GM21390 (cell line): ENCODE results near the gene CALY.
"Not testable (repeated sequence)": the region's sequence is repeated elsewhere in the genome, so short reads cannot be mapped to it uniquely, and the experiment has no call there.

Source experiments
- ATAC-seq: cut with Tn5 transposase; IDR thresholded peaks from one replicate; pipeline ENCODE4 v1.9.1; 2021; ENCODE audit not compliant: unreplicated experiment

The CALY gene, protein sequence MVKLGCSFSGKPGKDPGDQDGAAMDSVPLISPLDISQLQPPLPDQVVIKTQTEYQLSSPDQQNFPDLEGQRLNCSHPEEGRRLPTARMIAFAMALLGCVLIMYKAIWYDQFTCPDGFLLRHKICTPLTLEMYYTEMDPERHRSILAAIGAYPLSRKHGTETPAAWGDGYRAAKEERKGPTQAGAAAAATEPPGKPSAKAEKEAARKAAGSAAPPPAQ

DNA sequence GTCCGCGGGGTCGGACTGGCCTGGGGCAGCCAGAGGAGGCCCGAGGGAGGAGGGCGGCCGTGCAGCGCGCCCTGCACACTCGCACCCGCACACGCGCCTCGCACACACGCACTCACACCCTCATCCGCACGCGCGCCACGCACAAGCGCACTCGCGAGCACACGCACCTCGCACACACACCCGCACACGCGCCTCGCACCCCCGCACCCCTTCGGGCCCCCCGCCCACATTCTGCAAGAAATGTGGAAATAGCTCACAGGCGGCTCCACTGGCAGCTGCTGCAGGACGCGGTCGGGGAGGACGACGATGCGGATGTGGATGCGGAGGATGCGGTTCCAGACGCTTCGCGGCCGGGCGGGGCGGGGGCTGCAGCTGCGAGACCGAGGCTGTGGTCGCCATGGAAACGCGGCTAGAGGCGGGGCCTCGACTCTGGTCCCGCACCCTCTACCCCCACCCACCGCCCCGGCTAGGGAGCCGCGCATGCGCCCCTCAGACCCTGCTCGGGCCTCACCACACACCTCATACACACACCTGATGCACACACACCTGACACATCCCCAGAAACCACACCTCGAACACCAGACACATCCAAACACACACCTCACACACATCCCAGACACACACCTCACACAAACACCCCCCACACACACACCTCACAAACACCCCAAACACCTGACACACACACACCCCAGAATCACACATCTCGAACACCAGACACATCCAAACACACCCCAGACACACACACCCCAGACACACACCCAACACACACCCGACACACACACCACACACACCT is at the start of gene CALY:
Gene CALY, minus strand, starts transcription at position 320 of the 793 bp plus-strand sequence. CDS start 7,907 bp downstream, outside the sequence.
- no peak for ATAC-seq

DNA sequence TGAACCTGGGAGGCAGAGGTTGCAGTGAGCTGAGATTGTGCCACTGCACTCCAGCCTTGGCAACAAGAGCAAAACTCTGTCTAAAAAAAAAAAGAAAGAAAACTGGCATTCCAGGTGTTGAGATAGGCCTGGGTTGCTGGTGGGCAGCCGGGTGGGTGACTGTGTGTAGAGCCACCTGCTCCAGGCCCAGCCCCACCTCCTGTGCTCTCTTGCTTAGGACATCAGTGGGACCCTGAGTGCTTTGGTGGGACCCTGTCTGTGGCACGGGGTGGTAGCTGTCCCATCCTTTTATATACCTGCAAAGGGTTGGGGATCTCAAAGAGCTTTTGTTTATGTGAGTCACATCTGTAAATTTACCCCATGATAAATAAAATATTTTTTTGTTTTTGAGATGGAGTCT is 48.5 kb upstream of the CALY start:
- ATAC-seq: no peak

DNA sequence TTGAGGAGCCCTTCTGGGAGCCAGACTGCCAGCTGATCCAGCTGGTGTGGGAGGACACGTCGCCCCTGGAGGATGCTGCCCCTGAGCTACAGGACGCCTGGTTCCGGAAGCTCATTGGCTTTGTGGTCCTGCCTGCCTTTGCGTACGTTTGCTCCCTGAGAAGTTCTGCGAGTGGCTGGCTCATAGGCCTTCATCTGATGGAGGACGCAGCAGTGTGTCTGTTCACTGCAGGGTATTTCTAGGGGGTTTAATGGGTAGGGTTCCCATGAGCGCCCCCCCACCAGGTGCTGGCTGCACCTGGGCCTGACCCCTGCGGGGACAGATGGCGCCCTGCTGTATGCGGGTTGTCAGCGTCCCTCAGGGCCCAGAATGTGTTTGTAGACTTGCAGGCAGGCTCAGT is 47.4 kb upstream of the CALY start:
- ATAC-seq: no peak

DNA sequence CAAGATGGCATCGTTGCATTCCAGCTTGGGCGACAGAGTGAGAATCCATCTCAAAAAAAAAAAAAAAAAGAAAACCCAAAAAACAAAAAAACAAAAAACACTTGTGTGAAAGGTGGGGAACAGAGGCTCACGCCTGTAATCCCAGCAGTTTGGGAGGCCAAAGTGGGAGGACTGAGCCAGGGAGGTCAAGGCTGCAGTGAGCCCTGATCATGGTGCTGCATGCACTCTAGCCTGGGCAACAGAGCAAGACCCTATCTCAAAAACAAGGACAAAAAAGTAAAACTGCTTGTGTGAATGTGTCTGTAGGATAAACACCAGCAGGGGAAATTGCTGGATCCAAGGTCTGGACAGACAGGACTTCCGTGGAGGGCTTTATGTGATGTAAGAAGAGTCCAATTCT is 46.9 kb upstream of the CALY start:
- no peak for ATAC-seq

DNA sequence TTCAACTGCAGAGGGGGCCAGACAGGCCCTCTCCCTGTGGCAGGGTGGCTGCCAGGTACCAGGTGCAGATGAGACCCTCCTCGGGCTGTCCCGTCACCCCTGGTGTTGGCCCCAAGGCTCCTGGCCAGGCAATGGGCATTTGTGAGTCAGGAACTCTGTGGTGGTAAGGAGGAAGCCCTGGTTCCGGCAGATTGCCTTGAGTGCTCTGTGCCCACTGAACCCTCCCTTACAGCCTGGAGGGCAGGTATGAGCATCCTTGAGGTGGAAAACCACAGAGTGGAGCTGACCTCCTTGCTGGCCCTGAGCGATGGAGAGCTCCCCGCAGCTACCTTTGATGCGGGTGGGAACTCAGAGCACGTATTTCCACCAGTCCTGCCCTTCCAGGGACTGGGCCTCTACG is 44.3 kb upstream of the CALY start:
- no peak for ATAC-seq

DNA sequence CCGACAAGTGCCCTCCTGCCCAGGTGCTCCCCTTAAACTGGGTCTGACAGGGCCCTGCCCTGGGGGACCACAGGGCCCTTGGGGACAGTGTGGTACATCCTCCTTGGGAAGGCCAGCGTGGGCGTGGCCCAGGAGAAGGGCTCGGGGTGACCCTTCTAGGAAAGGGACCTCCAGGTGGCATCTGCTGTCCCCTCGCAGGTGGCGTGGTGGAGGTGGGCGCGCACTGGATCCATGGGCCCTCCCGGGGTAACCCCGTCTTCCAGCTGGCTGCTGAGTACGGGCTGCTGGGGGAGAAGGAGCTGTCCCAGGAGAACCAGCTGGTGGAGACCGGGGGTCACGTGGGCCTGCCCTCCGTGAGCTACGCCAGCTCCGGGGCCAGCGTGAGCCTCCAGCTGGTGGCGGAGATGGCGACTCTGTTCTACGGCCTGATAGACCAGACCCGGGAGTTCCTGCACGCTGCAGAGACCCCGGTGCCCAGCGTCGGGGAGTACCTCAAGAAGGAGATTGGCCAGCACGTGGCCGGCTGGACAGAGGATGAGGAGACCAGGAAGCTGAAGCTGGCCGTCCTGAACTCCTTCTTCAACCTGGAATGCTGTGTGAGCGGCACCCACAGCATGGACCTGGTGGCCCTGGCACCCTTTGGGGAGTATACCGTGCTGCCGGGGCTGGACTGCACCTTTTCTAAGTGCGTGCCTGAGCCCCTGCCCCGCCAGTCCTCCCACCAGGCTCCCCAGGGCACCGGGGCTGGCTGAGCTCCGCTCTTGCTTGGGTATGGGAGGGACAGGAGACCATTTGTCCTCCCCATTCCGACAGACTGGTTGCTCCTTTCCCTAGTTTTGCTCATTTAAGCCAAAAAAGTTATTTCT is 43.3 kb upstream of the CALY start:
- no peak for ATAC-seq

DNA sequence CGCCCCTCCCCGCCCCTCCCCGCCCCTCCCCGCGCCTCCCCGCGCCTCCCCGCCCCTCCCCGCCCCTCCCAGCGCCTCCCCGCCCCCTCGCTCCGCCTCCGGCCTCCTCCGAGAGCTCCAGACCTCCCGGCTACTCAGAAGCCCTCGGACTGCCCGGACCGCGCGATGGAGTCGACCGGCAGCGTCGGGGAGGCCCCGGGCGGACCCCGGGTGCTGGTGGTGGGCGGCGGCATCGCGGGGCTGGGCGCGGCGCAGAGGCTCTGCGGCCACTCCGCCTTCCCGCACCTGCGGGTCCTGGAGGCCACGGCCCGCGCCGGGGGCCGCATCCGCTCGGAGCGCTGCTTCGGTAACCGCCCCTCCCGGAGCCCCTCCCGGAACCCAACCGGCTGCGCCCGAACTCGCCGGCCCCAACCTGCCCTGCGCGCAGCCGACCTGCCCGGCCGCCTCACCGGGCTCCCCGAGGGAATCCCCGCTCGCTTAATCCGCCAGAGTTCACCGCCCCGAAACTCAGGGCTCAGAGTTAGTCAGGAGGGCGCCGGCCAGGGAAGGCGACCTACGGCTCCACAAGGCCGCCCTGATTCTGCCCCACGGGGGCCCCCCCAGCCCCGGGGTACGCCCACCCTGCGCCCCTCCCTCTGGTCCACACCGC is 42.6 kb upstream of the CALY start, which contains the start of gene PAOX:
Gene PAOX, plus strand, starts transcription at position 111 of the 649 bp plus-strand sequence. Its CDS starts 55 bp downstream, at position 166.
- ATAC-seq: peak; percentile 50

DNA sequence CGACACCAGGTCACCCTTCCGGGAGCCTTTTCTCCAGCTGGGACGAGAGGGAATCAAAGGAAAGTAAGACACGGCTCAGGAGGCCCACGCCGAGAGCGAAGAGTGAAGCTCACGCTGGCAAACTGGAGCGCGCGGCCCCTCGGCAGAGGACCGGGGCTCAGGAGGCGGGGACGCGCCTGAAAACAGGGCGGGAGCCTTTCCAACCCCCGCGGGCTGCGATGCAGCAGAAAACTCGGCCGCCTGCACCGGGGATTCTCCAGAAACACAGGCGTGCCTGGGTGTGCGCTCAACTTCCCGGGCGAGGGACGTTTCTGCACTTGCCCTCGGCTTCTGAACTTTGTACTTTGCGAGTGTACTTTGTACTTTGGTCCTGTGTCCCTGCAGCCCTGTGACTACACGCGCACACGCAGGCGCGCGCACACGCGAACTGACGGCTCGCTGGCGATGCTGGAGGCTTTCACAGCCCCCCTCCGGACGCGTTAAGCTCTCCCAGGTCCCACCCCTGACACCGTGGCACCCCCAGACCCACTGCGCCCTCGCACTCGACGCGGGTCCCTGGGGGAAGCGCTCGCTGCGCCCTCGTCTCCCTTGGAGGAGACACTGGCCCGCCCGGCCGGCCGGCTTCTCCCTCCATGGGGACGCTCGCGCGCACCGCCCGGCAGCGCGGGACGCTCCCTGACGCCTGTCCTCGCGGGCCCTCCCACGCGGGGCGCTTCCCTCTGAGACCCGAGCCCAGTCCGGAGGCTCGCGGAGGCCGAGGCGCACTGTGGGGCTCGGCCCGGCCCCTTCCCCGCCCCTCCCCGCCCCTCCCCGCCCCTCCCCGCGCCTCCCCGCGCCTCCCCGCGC is 41.8 kb upstream of the CALY start:
- ATAC-seq: peak; percentile 43

DNA sequence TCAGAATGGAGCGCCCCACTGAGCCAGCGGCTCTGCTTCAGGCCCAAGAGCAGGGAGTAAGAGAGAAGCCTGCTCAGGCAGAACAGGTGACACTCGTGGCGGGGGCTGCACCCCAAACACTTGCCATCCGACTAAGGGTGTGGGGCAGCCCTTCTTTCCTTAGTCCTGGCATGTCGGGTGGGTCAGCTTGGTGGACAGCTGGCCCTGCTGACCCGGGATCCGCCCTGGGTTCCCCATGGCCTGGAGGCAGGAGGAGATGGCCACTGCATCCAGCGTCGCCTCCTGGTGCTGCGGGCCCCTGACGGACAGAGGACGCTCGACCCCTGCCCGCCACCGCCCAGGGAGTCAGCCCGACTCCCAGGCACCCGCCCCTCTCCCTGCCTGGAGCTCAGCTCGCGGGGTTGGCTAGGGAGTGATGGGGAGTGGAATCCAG is 41.1 kb upstream of the CALY start:
- ATAC-seq: no peak

DNA sequence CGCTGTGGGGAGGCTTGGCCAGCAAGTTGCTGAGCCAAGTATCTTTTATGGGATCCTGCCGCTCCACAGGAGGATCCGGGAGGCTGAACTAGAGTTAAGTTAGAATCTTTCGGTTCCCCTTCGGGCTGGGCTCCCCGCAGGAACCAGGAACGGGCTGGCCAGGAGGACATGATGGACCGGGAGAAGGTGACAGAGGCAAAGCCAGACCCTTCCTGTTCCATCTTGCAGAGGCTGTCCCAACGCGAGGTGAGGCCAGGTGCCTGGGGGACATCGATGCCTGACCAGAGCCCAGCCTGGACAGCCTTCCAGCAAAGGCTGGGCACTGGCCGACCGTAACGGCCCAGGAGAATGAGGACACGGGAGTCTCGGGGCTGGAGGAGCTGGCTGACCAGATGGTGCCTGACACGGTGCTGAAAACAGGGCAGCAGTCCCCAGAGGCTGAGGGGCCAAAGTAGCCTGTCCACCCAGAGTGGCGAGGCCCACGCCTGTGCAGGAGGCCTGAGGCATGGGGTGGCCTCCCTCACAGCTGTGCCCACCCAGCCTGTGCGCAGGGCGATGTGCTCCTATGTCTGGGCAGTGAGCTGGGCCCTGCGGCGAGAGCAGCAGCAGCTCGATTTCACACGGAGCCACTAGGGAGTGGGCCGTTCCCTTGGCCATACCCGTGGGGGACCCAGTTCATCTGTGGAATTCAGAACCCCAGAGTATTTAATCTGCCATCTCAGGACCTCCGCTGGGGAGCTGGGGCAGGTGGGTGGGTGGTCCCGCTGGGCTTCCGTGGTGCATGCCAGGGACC is 40.5 kb upstream of the CALY start:
- ATAC-seq: no peak

DNA sequence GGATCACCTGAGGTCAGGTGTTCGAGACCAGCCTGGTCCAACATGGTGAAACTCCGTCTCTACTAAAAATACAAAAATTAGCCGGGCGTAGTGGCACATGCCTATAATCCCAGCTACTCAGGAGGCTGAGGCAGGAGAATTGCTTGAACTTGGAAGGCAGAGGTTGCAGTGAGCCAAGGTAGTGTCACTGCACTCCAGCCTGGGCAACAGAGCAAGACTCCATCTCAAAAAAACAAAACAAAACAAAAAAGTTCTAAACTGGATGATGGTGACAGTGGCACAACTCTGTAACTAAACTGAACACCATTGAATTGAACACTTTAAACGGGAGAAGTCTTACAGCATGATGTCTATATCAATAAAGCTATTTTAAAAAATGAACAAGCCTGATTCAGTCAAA is 39.5 kb upstream of the CALY start:
- ATAC-seq: not testable (repeated sequence)

DNA sequence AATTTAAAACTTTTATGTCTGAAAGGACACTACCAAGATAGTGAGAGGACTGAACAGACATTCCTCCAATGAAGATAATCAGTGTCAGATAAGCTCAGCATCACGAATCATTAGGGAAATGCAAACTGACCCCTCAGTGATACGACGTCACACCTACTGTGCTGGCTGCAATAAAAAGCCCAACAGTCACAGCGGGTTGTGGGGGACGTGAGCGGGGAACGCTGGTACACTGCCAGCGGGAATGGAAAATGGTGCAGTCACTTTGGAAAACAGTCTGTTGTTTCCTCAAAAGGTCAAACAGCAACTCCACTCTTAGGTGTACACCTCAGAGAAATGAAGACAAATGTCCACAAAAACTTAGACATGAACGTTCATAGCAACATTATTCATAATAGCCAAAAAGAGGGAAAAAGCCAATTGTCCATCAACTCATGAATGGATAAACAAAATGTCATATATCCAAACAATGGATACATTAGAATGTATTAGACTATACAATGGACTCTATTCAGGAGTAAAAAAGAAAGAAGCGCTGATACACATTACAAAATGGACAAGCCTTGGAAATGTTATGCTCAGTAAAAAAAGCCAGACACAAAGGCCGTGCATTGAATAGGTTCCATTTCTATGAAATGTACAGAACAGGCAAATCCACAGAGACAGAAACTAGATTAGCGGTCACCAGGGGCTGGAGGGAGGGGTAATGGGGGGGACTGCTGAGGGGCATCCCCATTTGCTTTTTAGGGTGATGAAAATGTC is 38.8 kb upstream of the CALY start:
- ATAC-seq: no peak

DNA sequence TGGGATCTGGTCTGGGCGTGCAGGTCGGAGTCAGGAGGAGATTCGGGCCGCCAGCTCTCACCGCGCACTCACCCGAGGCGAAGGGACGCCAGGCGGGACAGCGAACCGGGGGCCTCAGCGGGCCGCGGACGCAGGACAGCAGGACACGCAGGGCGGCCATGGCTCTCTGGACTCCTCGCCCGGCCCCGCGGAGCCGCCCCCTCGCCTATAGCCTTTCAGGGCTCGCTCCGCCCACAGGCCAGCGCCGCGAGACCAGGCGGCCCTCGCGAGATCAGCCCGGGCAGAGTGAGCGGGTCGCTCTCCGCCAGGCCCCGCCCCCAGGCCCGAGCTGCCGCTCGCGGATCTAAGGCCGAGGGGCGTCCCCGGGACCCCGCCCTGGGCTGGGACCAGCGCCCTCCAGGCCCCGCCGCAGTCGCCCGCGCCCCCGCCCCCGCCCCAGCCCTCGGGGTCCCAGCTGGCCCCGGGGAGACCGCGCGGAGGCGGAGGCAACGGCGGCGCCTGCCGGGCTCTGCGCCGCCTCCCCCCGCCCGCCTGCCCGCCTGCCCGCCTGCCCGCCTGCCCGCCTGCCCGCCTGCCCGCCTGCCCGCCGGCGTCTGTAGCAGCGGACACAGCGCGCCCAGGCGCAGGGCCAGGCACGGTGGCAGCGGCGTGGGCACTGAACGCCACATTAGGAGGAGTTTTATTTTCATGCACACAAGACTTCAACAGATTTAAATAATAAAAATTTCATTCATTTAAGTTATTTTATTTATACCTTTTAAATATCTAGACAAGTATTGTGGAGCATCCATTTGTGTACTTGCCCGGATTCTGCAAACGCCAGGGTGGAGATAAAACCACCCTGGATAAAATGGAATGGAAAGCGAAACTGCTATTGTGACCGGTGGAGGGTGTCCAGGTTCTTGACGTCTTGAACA is 36.7 kb upstream of the CALY start, which contains the start of gene ECHS1:
Gene ECHS1, minus strand, starts transcription at position 181 of the 917 bp plus-strand sequence. Its CDS starts 21 bp downstream, at position 160.
- peak; percentile 95 for ATAC-seq

DNA sequence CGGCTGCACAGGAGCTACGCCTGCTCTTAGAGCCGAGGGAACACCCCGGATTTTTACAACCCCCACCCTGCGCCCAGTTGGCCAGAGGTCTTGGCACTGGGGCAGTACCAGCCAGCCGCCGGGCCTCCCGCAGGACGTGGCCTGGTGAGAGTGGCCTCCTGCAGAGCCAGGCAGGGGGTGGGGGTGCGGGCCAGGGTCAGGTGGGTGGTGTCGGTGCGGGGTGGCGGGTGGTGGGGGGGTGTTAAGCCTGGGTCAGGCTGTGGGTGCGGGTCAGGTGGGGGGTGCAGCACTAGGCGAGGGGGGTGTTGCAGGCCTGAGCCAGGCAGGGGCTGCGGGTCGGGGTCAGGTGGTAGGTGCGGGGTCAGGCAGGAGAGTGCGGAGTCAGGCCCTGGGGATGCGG is 35.8 kb upstream of the CALY start:
- no peak for ATAC-seq

DNA sequence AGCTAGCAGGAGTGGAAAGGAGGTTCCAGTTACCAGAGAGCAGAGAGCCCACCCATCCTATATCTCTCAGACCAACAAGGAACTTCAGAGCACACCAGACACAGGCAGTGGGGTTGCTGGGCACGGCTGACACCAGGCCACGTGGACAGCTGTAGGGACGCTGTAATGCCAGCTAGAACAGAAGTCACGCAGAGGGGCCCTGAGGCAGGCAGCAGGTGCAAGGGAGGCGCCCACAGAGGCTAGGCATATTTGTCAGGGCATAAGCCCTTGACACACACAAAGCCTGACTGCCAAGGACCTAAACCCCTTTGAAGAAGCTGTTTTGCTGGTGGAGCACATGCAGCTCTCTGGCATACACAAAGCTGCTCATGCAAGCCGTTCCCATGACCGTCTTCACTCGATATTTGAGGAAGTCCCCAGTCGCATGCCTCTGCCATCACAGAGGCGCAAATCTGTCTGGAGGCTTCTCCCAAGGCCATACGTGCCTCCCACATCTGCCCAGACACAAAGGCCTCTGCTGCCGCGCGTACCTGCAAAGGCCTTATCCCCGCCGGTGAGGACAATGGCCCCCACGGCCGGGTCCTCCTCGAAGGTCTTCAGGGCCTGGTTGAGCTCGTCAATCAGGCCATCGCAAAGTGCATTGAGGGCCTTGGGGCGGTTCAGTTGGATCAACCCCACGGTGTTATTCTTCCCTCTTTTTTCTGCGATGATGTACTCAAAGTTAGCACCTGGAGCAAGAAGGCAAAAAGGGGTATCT is 33.5 kb upstream of the CALY start:
- no peak for ATAC-seq

DNA sequence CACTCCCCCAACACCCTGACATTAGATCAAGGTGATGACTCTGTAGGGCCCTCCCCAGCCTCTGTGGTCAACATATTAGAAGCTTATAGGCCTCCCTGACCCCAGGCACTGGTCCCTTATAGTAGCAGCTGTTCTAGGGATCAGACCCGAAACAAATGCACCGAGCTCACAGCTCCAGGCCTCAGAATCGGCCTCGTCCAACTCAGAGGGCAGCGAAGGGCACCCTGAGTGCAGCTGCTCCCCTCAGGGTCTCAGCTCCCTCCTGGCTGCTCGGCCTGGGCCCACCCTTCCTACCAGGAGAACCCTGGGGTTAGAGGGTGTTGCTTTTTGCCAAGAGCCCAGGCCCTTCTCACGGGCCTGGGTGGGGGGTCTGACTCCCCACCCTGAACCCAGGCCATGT is 31.5 kb upstream of the CALY start:
- no peak for ATAC-seq

DNA sequence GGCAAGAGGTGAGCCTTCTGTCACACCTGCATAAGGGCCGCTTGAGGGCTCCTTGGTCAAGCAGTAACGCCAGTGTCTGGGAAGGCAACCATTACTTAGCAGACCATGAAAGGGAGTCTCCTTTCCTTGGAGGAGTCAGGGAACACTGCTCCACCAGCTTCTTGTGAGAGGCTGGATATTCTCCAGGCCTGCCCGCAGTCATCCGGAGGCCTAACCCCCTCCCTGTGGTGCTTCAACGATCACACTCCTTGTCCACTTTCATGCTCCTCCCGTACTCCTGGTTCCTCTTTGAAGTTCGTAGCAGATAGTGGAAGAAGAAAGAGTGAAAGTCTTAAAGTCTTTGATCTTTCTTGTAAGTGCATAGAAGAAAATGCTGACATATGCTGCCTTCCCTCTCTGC is 30.8 kb upstream of the CALY start:
- not testable (repeated sequence) for ATAC-seq
